GM21717 (cell line): Measurements from ENCODE around the gene TRMT61A.

ENCODE experiments used
- ATAC-seq: cut with Tn5 transposase; IDR thresholded peaks from one replicate; pipeline ENCODE4 v1.9.1; 2021; ENCODE audit warnings: mild to moderate bottlenecking, moderate library complexity; ENCODE audit not compliant: unreplicated experiment

The TRMT61A gene

GRCh38 chr14:103533999-103534575, 5.1 kb downstream of the TRMT61A start:
- ATAC-seq = no peak

- ATAC-seq = no peak
These were observed 5.6 kb downstream of the TRMT61A start for GRCh38 chr14:103534576-103535061.

- ATAC-seq = no peak
These were observed 6.3 kb downstream of the TRMT61A start for GRCh38 chr14:103535081-103535890.

- no peak for ATAC-seq
These were observed 7.0 kb downstream of the TRMT61A start for GRCh38 chr14:103535891-103536565.

GRCh38 chr14:103536693-103537092, 7.7 kb downstream of the TRMT61A start:
- ATAC-seq = no peak

GRCh38 chr14:103537175-103537990, 8.4 kb downstream of the TRMT61A start:
- ATAC-seq = no peak

GRCh38 chr14:103538291-103539055, 9.5 kb downstream of the TRMT61A start:
- no peak for ATAC-seq

- ATAC-seq = no peak
These were observed 10.2 kb downstream of the TRMT61A start for GRCh38 chr14:103539056-103539825.

- no peak for ATAC-seq
These were observed 12.1 kb downstream of the TRMT61A start for GRCh38 chr14:103540821-103541708.

GRCh38 chr14:103541709-103542604, 13.0 kb downstream of the TRMT61A start:
- ATAC-seq = no peak

GRCh38 chr14:103542605-103543088, 13.7 kb downstream of the TRMT61A start:
- ATAC-seq = no peak

- no peak for ATAC-seq
These were observed 14.1 kb downstream of the TRMT61A start for GRCh38 chr14:103543140-103543539.

- no peak for ATAC-seq
These were observed 14.9 kb downstream of the TRMT61A start for GRCh38 chr14:103543721-103544387.

GRCh38 chr14:103544388-103545218, 15.6 kb downstream of the TRMT61A start:
- ATAC-seq = no peak

- no peak for ATAC-seq
These were observed 16.4 kb downstream of the TRMT61A start for GRCh38 chr14:103545219-103545914.
